Esophagus (tissue), 2 donors: ENCODE data around the gene JADE3. TPM values are rescaled to one million over a fixed set of nuclear protein-coding genes. Genes with fewer than 3 reads are reported as not detected.

Experiments used
- H3K27ac ChIP-seq, 2 donors: one replicate each; pipeline ENCODE4 v1.5.1; 2013; ENCODE audit warnings: low read depth in 2 of 2, mild to moderate bottlenecking in 2 of 2, inconsistent platforms in 1 of 2, low read length in 1 of 2, moderate library complexity in 1 of 2
- H3K27me3 ChIP-seq, 2 donors: one replicate each; pipeline ENCODE4 v1.6.1; 2013; ENCODE audit warnings: low read length in 2 of 2, control low read depth in 1 of 2, mild to moderate bottlenecking in 1 of 2; ENCODE audit not compliant: insufficient read depth in 2 of 2, control insufficient read depth in 1 of 2
- H3K36me3 ChIP-seq, 2 donors: one replicate each; pipeline ENCODE4 v1.6.1; 2013; ENCODE audit warnings: low read length in 1 of 2; ENCODE audit not compliant: control insufficient read depth in 2 of 2, insufficient read depth in 2 of 2
- H3K4me1 ChIP-seq, 2 donors: one replicate each; pipeline ENCODE4 v1.6.1; 2013; ENCODE audit warnings: low read length in 1 of 2; ENCODE audit not compliant: control insufficient read depth in 2 of 2, insufficient read depth in 2 of 2
- H3K4me3 ChIP-seq, 2 donors: one replicate each; pipeline ENCODE4 v1.5.1; 2013; ENCODE audit warnings: low read length in 2 of 2, mild to moderate bottlenecking in 2 of 2, low read depth in 1 of 2, moderate library complexity in 1 of 2
- H3K9me3 ChIP-seq, 2 donors: one replicate each; pipeline ENCODE4 v1.6.1; 2013; ENCODE audit warnings: mild to moderate bottlenecking in 2 of 2, low read depth in 1 of 2, low read length in 1 of 2, moderate library complexity in 1 of 2; ENCODE audit not compliant: control insufficient read depth in 2 of 2, insufficient read depth in 1 of 2
- WGBS, 2 donors: extraction: QIAGEN DNeasy Blood & Tissue Kit; methylation state at CpG; one replicate each; pipeline ENCODE4 v1.1.7; 2013; 5-methylcytosine and 5-hydroxymethylcytosine counted together
- polyA plus RNA-seq, 2 donors: library from polyadenylated mRNA; stranded (reverse); fragments of 200-250 nt; gene quantifications; one replicate each; pipeline ENCODE4 v1.2.3, GENCODE V29; 2013
- donor health status: healthy with polysubstance abuse.
- donor health status: Bipolar disorder and iron deficiency.

Gene JADE3
- polyA plus RNA-seq, 2 donors, result 1.5 to 2.3 TPM

- H3K9me3 ChIP-seq, result peaks cover 0 to 4% of the 10 kb centered on the region in 2 donors
- no peak overlapping the region for H3K4me3 ChIP-seq
- no peaks in the 10 kb centered on the region for H3K27me3 ChIP-seq
- H3K4me1 ChIP-seq, result no peaks in the 10 kb centered on the region
- no peaks in the 10 kb centered on the region for H3K36me3 ChIP-seq
- H3K27ac ChIP-seq, result no peak overlapping the region
- WGBS, 2 donors, result 79 to 88% methylated on average over 3 of the region's 3 CpGs
Observed at GRCh38 chrX:46984705-46985104, 72.5 kb downstream of the JADE3 start.

- Histone ChIP-seq H3K36me3 (no peaks in the 10 kb centered on the region), H3K4me1 (no peaks in the 10 kb centered on the region), H3K27me3 (no peaks in the 10 kb centered on the region), H3K9me3 (no peaks in the 10 kb centered on the region), H3K4me3 (no peak overlapping the region), H3K27ac (no peak overlapping the region)
Observed at GRCh38 chrX:46989548-46989947, 77.3 kb downstream of the JADE3 start.

GRCh38 chrX:46991664-46992063 is 79.4 kb downstream of the JADE3 start:
- no peaks in the 10 kb centered on the region for H3K9me3 ChIP-seq
- no peak overlapping the region for H3K27ac ChIP-seq
- H3K4me1 ChIP-seq, result no peaks in the 10 kb centered on the region
- no peaks in the 10 kb centered on the region for H3K36me3 ChIP-seq
- H3K27me3 ChIP-seq, result no peaks in the 10 kb centered on the region
- no peak overlapping the region for H3K4me3 ChIP-seq
- 55 to 67% methylated on average over 2 of the region's 2 CpGs for WGBS, 2 donors

- H3K4me1 ChIP-seq, result no peaks in the 10 kb centered on the region
- no peaks in the 10 kb centered on the region for H3K9me3 ChIP-seq
- no peaks in the 10 kb centered on the region for H3K27me3 ChIP-seq
- no peaks in the 10 kb centered on the region for H3K36me3 ChIP-seq
- H3K27ac ChIP-seq, result no peak overlapping the region
- 88 to 93% methylated on average over 6 of the region's 6 CpGs for WGBS, 2 donors
- H3K4me3 ChIP-seq, result no peak overlapping the region
Observed at GRCh38 chrX:46992070-46992469, 79.8 kb downstream of the JADE3 start.

- Histone ChIP-seq H3K27me3 (no peaks in the 10 kb centered on the region), H3K27ac (no peak overlapping the region), H3K9me3 (peaks cover 0 to 3% of the 10 kb centered on the region in 2 donors), H3K4me1 (no peaks in the 10 kb centered on the region), H3K36me3 (no peaks in the 10 kb centered on the region), H3K4me3 (no peak overlapping the region)
Observed at GRCh38 chrX:46994096-46994495, 81.9 kb downstream of the JADE3 start.

GRCh38 chrX:47012131-47012530 is 99.9 kb downstream of the JADE3 start:
- Histone ChIP-seq H3K27me3 (no peaks in the 10 kb centered on the region), H3K36me3 (no peaks in the 10 kb centered on the region), H3K4me1 (no peaks in the 10 kb centered on the region), H3K4me3 (no peak overlapping the region), H3K27ac (no peak overlapping the region), H3K9me3 (no peaks in the 10 kb centered on the region)
- 81 to 97% methylated on average over 4 of the region's 4 CpGs for WGBS, 2 donors

GRCh38 chrX:47026198-47026597 is 114.0 kb downstream of the JADE3 start:
- H3K36me3 ChIP-seq, result no peaks in the 10 kb centered on the region
- H3K27me3 ChIP-seq, result no peaks in the 10 kb centered on the region
- no peaks in the 10 kb centered on the region for H3K9me3 ChIP-seq
- no peaks in the 10 kb centered on the region for H3K4me1 ChIP-seq
- no peak overlapping the region for H3K27ac ChIP-seq
- no peak overlapping the region for H3K4me3 ChIP-seq

GRCh38 chrX:47030339-47030738 is 118.1 kb downstream of the JADE3 start:
- Histone ChIP-seq H3K9me3 (no peaks in the 10 kb centered on the region), H3K36me3 (no peaks in the 10 kb centered on the region), H3K4me1 (no peaks in the 10 kb centered on the region), H3K27me3 (no peaks in the 10 kb centered on the region), H3K27ac (no peak overlapping the region), H3K4me3 (no peak overlapping the region)

GRCh38 chrX:47047989-47048388 is 135.8 kb downstream of the JADE3 start:
- Histone ChIP-seq H3K27ac (no peak overlapping the region), H3K36me3 (no peaks in the 10 kb centered on the region), H3K4me3 (no peak overlapping the region), H3K4me1 (no peaks in the 10 kb centered on the region), H3K27me3 (no peaks in the 10 kb centered on the region), H3K9me3 (no peaks in the 10 kb centered on the region)
- WGBS, 2 donors, result 50 to 66% methylated on average over 5 of the region's 5 CpGs

GRCh38 chrX:47059142-47059874 is 147.1 kb downstream of the JADE3 start:
- no peaks in the 10 kb centered on the region for H3K9me3 ChIP-seq
- 59 to 75% methylated on average over 1 of the region's 1 CpG for WGBS, 2 donors
- H3K4me1 ChIP-seq, result no peaks in the 10 kb centered on the region
- H3K36me3 ChIP-seq, result peaks cover 0 to 3% of the 10 kb centered on the region in 2 donors
- H3K27ac ChIP-seq, result no peak overlapping the region
- peaks cover 0 to 4% of the 10 kb centered on the region in 2 donors for H3K27me3 ChIP-seq
- no peak overlapping the region for H3K4me3 ChIP-seq
